ENCODE results near the gene SLC46A2.

DNA sequence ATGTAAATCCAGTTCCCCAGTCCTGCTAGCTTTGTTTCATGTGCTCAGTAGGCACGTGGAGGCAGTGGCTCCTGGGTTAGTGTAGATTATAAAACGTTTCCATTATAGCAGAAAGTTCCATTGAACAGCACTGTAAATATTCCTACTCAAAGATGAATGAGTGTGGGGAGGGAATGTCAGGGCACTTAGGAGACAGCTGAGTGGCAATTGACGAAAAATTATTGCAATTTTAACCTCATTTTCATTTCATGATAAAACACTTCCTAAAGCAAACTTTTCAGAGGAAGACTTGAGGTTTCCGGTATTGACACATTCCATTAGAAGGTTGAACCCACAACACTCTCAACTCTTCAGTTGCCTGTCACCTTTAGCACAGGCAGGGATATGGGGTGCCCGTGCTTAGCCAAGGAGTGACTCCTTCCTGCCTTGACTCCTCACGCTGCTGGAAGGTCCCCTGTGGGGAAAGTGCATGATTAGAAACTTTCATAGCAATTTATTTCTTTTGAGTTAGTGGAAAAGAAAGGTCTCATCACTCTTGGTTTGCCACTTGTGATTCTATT lies 41.2 kb downstream of the SLC46A2 start:
- TF ChIP-seq POLR2A (IDR thresholded peaks at IDR 0.05): no peak
- TF ChIP-seq, protein P1, sequence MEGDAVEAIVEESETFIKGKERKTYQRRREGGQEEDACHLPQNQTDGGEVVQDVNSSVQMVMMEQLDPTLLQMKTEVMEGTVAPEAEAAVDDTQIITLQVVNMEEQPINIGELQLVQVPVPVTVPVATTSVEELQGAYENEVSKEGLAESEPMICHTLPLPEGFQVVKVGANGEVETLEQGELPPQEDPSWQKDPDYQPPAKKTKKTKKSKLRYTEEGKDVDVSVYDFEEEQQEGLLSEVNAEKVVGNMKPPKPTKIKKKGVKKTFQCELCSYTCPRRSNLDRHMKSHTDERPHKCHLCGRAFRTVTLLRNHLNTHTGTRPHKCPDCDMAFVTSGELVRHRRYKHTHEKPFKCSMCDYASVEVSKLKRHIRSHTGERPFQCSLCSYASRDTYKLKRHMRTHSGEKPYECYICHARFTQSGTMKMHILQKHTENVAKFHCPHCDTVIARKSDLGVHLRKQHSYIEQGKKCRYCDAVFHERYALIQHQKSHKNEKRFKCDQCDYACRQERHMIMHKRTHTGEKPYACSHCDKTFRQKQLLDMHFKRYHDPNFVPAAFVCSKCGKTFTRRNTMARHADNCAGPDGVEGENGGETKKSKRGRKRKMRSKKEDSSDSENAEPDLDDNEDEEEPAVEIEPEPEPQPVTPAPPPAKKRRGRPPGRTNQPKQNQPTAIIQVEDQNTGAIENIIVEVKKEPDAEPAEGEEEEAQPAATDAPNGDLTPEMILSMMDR (IDR thresholded peaks at IDR 0.05): no peak
- no peak for TF ChIP-seq POLR2AphosphoS5 (IDR thresholded peaks at IDR 0.05; ENCODE audit: insufficient read depth in 1 of 2, low read depth in 1 of 2)
